ENCODE data around the gene REM2.
A peak's percentile ranks its signal among the peaks of the same experiment; 100 is the strongest.

REM2 gene

GRCh38 chr14:22870811-22871223 lies 12.2 kb upstream of the REM2 start:
- Histone ChIP-seq H3K4me1 (peaks cover 12% of the 10 kb centered on the region), H3K27ac (peak overlapping the region; percentile 94), H3K27me3 (ENCODE audit: control insufficient read depth, insufficient read depth, low read length) (no peaks in the 10 kb centered on the region), H3K79me2 (peaks cover 2% of the 10 kb centered on the region), H3K9me3 (ENCODE audit: control insufficient read depth, low read length) (no peaks in the 10 kb centered on the region), H3K9ac (peak overlapping the region; percentile 13), H3K4me3 (ENCODE audit: low read depth, low read length) (peak overlapping the region; percentile 88), H2AFZ (peak overlapping the region; percentile 85), H3K36me3 (ENCODE audit: control insufficient read depth, insufficient read depth, low read length) (no peaks in the 10 kb centered on the region), H3K4me2 (ENCODE audit: low read length) (peak overlapping the region; percentile 67)
- no peak for TF ChIP-seq CTCF (IDR thresholded peaks at IDR 0.05)

GRCh38 chr14:22871224-22872032 lies 11.6 kb upstream of the REM2 start, which contains the start of gene LRP10:
LRP10 (plus strand) TSS chr14:22871740; CDS start chr14:22872304, 564 bp downstream.
- TF ChIP-seq CTCF (IDR thresholded peaks at IDR 0.05): peak; percentile 13
- Histone ChIP-seq H3K4me3 (ENCODE audit: low read depth, low read length) (peak within 1 kb of the TSS; percentile 88), H3K36me3 (ENCODE audit: control insufficient read depth, insufficient read depth, low read length) (no peaks in the 10 kb centered on the region)

GRCh38 chr14:22872033-22872832 lies 10.8 kb upstream of the REM2 start:
- Histone ChIP-seq H2AFZ (peak overlapping the region; percentile 85), H3K4me1 (peaks cover 12% of the 10 kb centered on the region), H3K27me3 (ENCODE audit: control insufficient read depth, insufficient read depth, low read length) (no peaks in the 10 kb centered on the region), H3K79me2 (peaks cover 2% of the 10 kb centered on the region), H3K4me3 (ENCODE audit: low read depth, low read length) (peak overlapping the region; percentile 88), H3K4me2 (ENCODE audit: low read length) (peak overlapping the region; percentile 67), H3K27ac (peak overlapping the region; percentile 94), H3K9me3 (ENCODE audit: control insufficient read depth, low read length) (no peaks in the 10 kb centered on the region), H3K9ac (peak overlapping the region; percentile 50), H3K36me3 (ENCODE audit: control insufficient read depth, insufficient read depth, low read length) (no peaks in the 10 kb centered on the region)
- peak; percentile 99 for TF ChIP-seq CTCF (IDR thresholded peaks at IDR 0.05)

More at GRCh38 chr14:22871224-22872032, 11.6 kb upstream of the REM2 start, which contains the start of gene LRP10:
- Histone ChIP-seq H3K27ac (peak within 1 kb of the TSS; percentile 94), H3K79me2 (peaks cover 2% of the 10 kb centered on the region), H3K27me3 (ENCODE audit: control insufficient read depth, insufficient read depth, low read length) (no peaks in the 10 kb centered on the region), H3K4me1 (peaks cover 12% of the 10 kb centered on the region), H2AFZ (peak within 1 kb of the TSS; percentile 85), H3K9me3 (ENCODE audit: control insufficient read depth, low read length) (no peaks in the 10 kb centered on the region), H3K4me2 (ENCODE audit: low read length) (peak within 1 kb of the TSS; percentile 67), H3K9ac (peak within 1 kb of the TSS; percentile 50)

GRCh38 chr14:22872833-22873520 lies 10.0 kb upstream of the REM2 start:
- no peak for TF ChIP-seq CTCF (IDR thresholded peaks at IDR 0.05)
- Histone ChIP-seq H3K79me2 (peaks cover 2% of the 10 kb centered on the region), H3K9me3 (ENCODE audit: control insufficient read depth, low read length) (no peaks in the 10 kb centered on the region), H2AFZ (peak overlapping the region; percentile 85), H3K27ac (peak overlapping the region; percentile 94), H3K4me1 (peaks cover 12% of the 10 kb centered on the region), H3K4me2 (ENCODE audit: low read length) (peak overlapping the region; percentile 67), H3K27me3 (ENCODE audit: control insufficient read depth, insufficient read depth, low read length) (no peaks in the 10 kb centered on the region), H3K4me3 (ENCODE audit: low read depth, low read length) (peak overlapping the region; percentile 88), H3K36me3 (ENCODE audit: control insufficient read depth, insufficient read depth, low read length) (no peaks in the 10 kb centered on the region), H3K9ac (peak overlapping the region; percentile 50)
